Measurements from ENCODE around the gene NFYA. TPM values are rescaled to one million over a fixed set of nuclear protein-coding genes. Genes with fewer than 3 reads are reported as not detected.

The NFYA gene
- total RNA-seq, 6 experiments from 2014 or later, result 14.9 to 20.0 (median 16.7) TPM

- no peak for DNase-seq
- TF ChIP-seq CTCF (IDR thresholded peaks at IDR 0.05), result no peak
- Mint-ChIP-seq H3K4me1 (ENCODE audit: low read depth) (peaks cover 10% of the 10 kb centered on the region), H3K36me3 (ENCODE audit: low read depth) (no peaks in the 10 kb centered on the region), H3K9me3 (no peaks in the 10 kb centered on the region), H3K4me3 (no peak overlapping the region), H3K27me3 (ENCODE audit: insufficient read depth) (peaks cover 21% of the 10 kb centered on the region), H3K27ac (no peak overlapping the region)
Measured at GRCh38 chr6:41037107-41037900, 35.5 kb upstream of the NFYA start.

- no peak for DNase-seq
- Mint-ChIP-seq H3K4me3 (no peak overlapping the region), H3K27me3 (ENCODE audit: insufficient read depth) (peaks cover 21% of the 10 kb centered on the region), H3K9me3 (no peaks in the 10 kb centered on the region), H3K36me3 (ENCODE audit: low read depth) (no peaks in the 10 kb centered on the region), H3K4me1 (ENCODE audit: low read depth) (peaks cover 18% of the 10 kb centered on the region), H3K27ac (no peak overlapping the region)
- no peak for TF ChIP-seq CTCF (IDR thresholded peaks at IDR 0.05)
Measured at GRCh38 chr6:41038205-41038604, 34.6 kb upstream of the NFYA start.

GRCh38 chr6:41039060-41039998, 33.4 kb upstream of the NFYA start, which contains the start of gene UNC5CL:
TSS of gene UNC5CL (minus strand) at chr6:41039221. CDS start at chr6:41035074, 4,147 bp downstream.
- DNase-seq, result peak; percentile 31
- Mint-ChIP-seq H3K4me3 (no peak within 1 kb of the TSS), H3K36me3 (ENCODE audit: low read depth) (no peaks in the 10 kb centered on the region), H3K27me3 (ENCODE audit: insufficient read depth) (peaks cover 17% of the 10 kb centered on the region), H3K27ac (no peak within 1 kb of the TSS), H3K4me1 (ENCODE audit: low read depth) (peaks cover 18% of the 10 kb centered on the region), H3K9me3 (no peaks in the 10 kb centered on the region)
- TF ChIP-seq CTCF (IDR thresholded peaks at IDR 0.05), result peak; percentile 86

GRCh38 chr6:41040101-41040939, 32.5 kb upstream of the NFYA start:
- H3K4me1 Mint-ChIP-seq (ENCODE audit: low read depth), result peaks cover 18% of the 10 kb centered on the region
- no peak overlapping the region for H3K27ac Mint-ChIP-seq
- peaks cover 17% of the 10 kb centered on the region for H3K27me3 Mint-ChIP-seq (ENCODE audit: insufficient read depth)
- H3K4me3 Mint-ChIP-seq, result no peak overlapping the region
- TF ChIP-seq CTCF (IDR thresholded peaks at IDR 0.05), result no peak
- DNase-seq, result no peak
- no peaks in the 10 kb centered on the region for H3K9me3 Mint-ChIP-seq
- no peaks in the 10 kb centered on the region for H3K36me3 Mint-ChIP-seq (ENCODE audit: low read depth)

GRCh38 chr6:41040940-41041536, 31.7 kb upstream of the NFYA start:
- TF ChIP-seq CTCF (IDR thresholded peaks at IDR 0.05), result no peak
- Mint-ChIP-seq H3K4me3 (no peak overlapping the region), H3K27me3 (ENCODE audit: insufficient read depth) (peaks cover 17% of the 10 kb centered on the region), H3K27ac (no peak overlapping the region), H3K9me3 (no peaks in the 10 kb centered on the region), H3K4me1 (ENCODE audit: low read depth) (peaks cover 18% of the 10 kb centered on the region), H3K36me3 (ENCODE audit: low read depth) (no peaks in the 10 kb centered on the region)
- DNase-seq, result no peak
